Activated naive CD8-positive, alpha-beta T cell treated with anti-CD3 and anti-CD28 coated beads, Interleukin-2, amount 10 ng/mL, durations not matched to agents 7 days and 5 days (primary cell): ENCODE measurements around the gene BPIFB1. TPM values are rescaled to one million over a fixed set of nuclear protein-coding genes. Genes with fewer than 3 reads are reported as not detected.

Experiments
- ATAC-seq: fragments of 150-1000 bp; cut with Tn5 transposase; one replicate; pipeline ENCODE4 v1.10.0; 2021; ENCODE audit warnings: low read depth, moderate library complexity
- POLR2A ChIA-PET: fragments of 350-600 bp; sonication (Branson Sonifier 250); formaldehyde crosslinking; loops from one replicate; lab custom pipeline; 2021; ENCODE audit warnings: antibody characterized with exemption; lab: Charles Lee
- DNase-seq: peaks from one replicate; pipeline ENCODE4 v3.0.0; 2021
- H3K27ac Mint-ChIP-seq: one replicate; pipeline ENCODE4 v1.8.0; 2022; ENCODE audit warnings: mild to moderate bottlenecking, mixed read lengths
- H3K27me3 Mint-ChIP-seq: one replicate; pipeline ENCODE4 v1.8.0; 2022; ENCODE audit warnings: mild to moderate bottlenecking, moderate library complexity, mixed read lengths
- H3K36me3 Mint-ChIP-seq: one replicate; pipeline ENCODE4 v1.8.0; 2021; ENCODE audit warnings: mild to moderate bottlenecking, mixed read lengths
- H3K4me1 Mint-ChIP-seq: one replicate; pipeline ENCODE4 v1.8.0; 2021; ENCODE audit warnings: mixed read lengths
- H3K4me3 Mint-ChIP-seq: one replicate; pipeline ENCODE4 v1.8.0; 2022; ENCODE audit warnings: mild to moderate bottlenecking, moderate library complexity, mixed read lengths
- H3K9me3 Mint-ChIP-seq: one replicate; pipeline ENCODE4 v1.8.0; 2021; ENCODE audit warnings: mixed read lengths
- total RNA-seq, 2 experiments: library from RNA; stranded (reverse); gene quantifications; one replicate each; pipeline ENCODE4 v1.2.3, GENCODE V29; 2021

The BPIFB1 gene
- total RNA-seq, 2 experiments from 2014 or later = not detected

DNA sequence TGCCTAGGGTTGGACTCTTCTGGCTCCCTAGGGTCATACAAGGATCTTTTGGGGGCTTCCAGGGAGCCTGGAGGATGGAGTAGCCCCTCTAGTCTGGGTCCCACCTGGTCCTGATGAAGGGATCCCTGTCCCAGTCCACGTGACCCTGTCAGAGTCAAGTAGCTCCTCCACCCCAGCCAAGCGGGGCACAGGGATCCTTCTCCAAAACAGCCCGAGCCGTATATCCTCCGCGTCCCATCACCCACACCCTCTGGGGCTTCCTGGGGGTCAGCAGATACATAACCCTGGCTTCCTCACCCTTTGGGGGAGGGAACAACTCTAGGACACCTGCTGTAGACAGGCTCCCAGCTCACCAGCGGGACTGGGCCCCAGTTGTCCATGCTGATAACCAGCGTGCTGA is 28.0 kb downstream of the BPIFB1 start:
- ATAC-seq (no peak), DNase-seq (no peak)
- H3K27ac Mint-ChIP-seq = no peak overlapping the region
- no peak overlapping the region for H3K4me3 Mint-ChIP-seq
- POLR2A ChIA-PET = interaction anchor here (0.6 kb wide), 1 partner anchor 9 kb away, joined by 4 read pairs; no protein-coding TSS in a partner anchor
- H3K27me3 Mint-ChIP-seq = peaks cover 6% of the 10 kb centered on the region
- H3K36me3 Mint-ChIP-seq = no peaks in the 10 kb centered on the region
- H3K9me3 Mint-ChIP-seq = peaks cover 3% of the 10 kb centered on the region
- peaks cover 1% of the 10 kb centered on the region for H3K4me1 Mint-ChIP-seq

DNA sequence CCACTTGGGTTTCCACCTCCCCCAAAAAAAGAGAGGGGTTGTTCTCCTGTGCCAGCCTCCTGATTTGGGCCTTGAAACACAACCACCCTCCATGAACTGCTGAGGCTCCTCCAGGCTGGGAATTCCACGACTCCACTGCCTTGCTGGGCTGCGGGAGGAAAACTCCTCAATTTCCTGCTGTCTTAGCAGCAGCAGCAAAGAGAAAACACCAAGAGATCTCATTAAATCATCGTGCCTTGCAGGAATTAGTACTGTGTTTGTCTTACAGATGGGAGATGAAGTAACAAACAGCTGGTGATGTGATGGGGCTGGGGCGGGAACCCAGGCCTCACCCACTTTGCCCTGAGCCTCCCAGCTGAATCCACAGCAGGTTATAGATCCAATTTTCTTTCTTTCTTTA is 29.0 kb downstream of the BPIFB1 start:
- ATAC-seq = no peak
- H3K9me3 Mint-ChIP-seq = peaks cover 3% of the 10 kb centered on the region
- no peaks in the 10 kb centered on the region for H3K36me3 Mint-ChIP-seq
- DNase-seq = no peak
- H3K4me1 Mint-ChIP-seq = peaks cover 1% of the 10 kb centered on the region
- no peak overlapping the region for H3K4me3 Mint-ChIP-seq
- POLR2A ChIA-PET = no interaction called here
- peaks cover 6% of the 10 kb centered on the region for H3K27me3 Mint-ChIP-seq
- no peak overlapping the region for H3K27ac Mint-ChIP-seq

DNA sequence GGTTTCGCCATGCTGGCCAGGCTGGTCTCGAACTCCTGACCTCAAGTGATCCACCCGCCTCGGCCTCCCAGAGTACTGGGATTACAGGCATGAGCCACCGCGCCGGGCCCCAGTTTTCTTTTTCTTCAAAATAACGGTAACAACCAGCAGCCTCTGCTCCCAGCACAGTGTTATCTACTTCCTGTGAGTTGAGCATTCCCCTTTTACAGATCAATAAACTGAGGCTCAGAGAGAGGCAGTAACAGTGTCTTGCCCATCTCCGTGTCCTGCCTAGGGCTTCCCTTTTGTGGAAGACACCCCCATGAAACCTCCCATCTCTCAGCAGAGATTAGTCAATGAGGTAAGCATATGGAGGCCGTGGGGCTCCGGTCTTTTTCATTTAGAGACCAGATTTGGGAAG is 29.6 kb downstream of the BPIFB1 start:
- Mint-ChIP-seq H3K9me3 (peaks cover 3% of the 10 kb centered on the region), H3K4me3 (no peak overlapping the region), H3K4me1 (peaks cover 1% of the 10 kb centered on the region), H3K27ac (no peak overlapping the region), H3K36me3 (no peaks in the 10 kb centered on the region), H3K27me3 (peaks cover 10% of the 10 kb centered on the region)
- POLR2A ChIA-PET = no interaction called here
- DNase-seq (no peak), ATAC-seq (no peak)

DNA sequence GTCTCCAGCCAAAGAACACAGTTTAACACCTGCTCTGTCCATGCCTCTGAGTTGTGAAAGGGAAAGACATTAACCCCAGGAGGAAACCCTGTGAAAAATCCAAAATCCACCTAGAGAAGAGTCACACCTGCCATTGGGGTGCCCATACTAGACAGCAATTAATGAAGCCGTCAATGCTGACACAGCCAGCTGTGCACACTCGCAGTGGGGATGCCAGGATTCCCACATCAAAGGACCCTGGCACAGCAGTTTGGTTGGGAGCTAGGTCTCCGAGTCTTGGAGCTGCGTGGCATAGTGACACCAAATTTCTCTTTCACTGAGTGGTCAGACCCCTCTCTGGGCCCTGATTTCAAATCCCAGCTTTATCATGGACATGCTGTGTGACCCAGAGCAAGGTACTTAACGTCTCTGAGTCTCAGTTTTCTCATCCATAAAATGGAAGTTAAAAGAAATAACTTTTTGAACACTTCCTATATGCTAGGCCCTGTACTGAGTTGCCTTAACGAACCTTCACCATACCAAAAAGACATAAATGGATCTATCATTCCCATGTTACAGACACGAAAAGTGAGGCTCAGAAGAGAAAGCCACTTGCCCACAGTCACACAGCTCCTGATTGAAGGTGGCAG is 30.8 kb downstream of the BPIFB1 start:
- DNase-seq (no peak), ATAC-seq (no peak)
- Mint-ChIP-seq H3K9me3 (peaks cover under 1% of the 10 kb centered on the region), H3K27ac (no peak overlapping the region), H3K27me3 (peaks cover 10% of the 10 kb centered on the region), H3K36me3 (no peaks in the 10 kb centered on the region), H3K4me1 (no peaks in the 10 kb centered on the region), H3K4me3 (no peak overlapping the region)
- POLR2A ChIA-PET = no interaction called here

DNA sequence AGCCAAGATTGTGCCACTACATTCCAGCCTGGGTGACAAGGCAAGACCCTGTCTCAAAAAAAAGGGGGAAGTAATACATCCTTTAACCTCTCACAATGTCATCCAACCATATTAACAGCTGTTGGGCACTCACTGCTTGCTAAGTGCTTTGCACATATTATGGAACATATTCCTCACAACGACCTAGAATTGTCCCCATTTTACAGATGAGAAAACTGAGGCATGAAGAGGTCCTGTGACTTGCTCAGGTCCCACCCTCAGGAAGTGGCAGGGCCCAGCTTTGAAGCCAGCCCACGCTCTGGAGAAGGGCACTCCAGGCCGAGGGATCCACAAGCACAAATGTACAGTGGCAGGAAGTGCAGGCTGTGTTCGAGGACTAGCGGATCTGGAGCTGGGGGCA is 33.3 kb downstream of the BPIFB1 start:
- DNase-seq (no peak), ATAC-seq (no peak)
- peaks cover 12% of the 10 kb centered on the region for H3K27me3 Mint-ChIP-seq
- H3K27ac Mint-ChIP-seq = no peak overlapping the region
- H3K4me1 Mint-ChIP-seq = no peaks in the 10 kb centered on the region
- H3K4me3 Mint-ChIP-seq = no peak overlapping the region
- POLR2A ChIA-PET = no interaction called here
- no peaks in the 10 kb centered on the region for H3K36me3 Mint-ChIP-seq
- H3K9me3 Mint-ChIP-seq = no peaks in the 10 kb centered on the region

DNA sequence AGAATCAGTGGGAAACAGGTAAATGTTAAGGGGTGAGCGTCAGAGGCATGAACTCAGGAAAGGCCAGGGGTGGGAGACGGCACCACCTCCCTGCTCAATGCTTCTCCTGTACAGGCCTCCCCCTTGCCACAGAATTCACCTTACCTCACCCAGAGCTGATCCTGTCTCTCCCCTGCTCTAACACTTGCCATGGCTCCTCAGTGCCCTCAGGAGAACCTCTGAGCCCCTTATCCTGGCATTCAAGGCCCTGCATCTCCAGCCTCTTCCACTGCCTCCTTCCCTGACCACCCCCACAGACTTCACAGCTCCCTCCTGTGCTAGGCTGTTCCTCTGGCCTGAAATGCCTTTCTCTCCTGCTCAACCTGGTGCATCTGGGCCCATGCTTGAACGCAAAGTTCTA is 33.9 kb downstream of the BPIFB1 start:
- Mint-ChIP-seq H3K27ac (no peak overlapping the region), H3K27me3 (peaks cover 13% of the 10 kb centered on the region), H3K36me3 (no peaks in the 10 kb centered on the region), H3K9me3 (no peaks in the 10 kb centered on the region), H3K4me1 (no peaks in the 10 kb centered on the region), H3K4me3 (no peak overlapping the region)
- DNase-seq (no peak), ATAC-seq (no peak)
- POLR2A ChIA-PET = no interaction called here

DNA sequence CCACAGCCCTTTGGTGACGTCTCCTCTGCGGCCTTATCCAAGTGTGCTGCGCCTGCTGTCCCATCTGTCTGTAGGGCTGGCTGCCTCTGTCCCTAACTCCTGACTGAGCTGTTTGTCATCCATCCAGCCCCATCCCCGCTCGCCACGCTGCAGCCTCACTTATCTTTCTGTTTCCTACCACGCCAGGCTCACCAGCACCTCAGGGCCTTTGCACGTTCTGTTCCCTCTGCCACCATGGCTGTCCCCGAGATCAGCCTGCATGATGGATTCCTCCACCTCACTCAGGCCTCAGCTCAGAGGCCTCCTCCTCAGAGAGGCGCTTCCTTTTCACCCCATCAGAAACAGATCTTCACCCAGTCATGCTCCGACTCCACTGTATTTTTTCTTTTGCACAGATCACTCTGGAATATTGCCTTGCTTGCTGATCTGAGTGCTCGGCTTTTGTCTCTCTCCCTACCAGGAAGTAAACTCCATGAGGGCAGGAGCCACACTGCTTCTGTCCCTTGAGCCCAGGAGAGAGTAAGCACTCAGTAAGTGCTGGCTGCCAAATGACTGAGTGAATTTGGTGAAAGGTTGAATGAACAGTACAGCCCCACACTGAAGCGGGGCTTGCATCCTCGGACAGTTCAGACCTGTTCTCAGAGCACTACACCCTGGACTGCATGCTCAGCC is 34.5 kb downstream of the BPIFB1 start:
- Mint-ChIP-seq H3K27ac (no peak overlapping the region), H3K9me3 (no peaks in the 10 kb centered on the region), H3K27me3 (peaks cover 16% of the 10 kb centered on the region), H3K4me3 (no peak overlapping the region), H3K36me3 (no peaks in the 10 kb centered on the region), H3K4me1 (no peaks in the 10 kb centered on the region)
- POLR2A ChIA-PET = no interaction called here
- ATAC-seq (no peak), DNase-seq (no peak)

DNA sequence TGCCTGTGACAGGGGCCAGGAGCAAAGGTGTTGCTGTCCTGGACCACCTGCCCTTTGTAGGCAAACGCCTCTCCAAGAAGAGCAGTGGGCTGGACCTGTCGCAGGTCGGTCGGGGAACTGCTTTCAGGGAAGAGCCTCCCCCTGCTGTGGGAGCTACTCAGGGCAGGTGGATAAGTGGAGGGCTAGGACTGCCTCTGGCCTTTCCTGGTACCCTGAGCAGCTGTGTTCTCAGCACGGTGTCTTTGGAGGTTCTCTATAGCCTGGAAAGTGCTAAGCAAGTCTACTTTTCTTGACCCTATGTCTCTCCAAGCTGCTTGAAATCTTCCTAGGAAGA is 35.0 kb downstream of the BPIFB1 start:
- Mint-ChIP-seq H3K4me3 (no peak overlapping the region), H3K9me3 (no peaks in the 10 kb centered on the region), H3K27ac (no peak overlapping the region), H3K27me3 (peaks cover 16% of the 10 kb centered on the region), H3K36me3 (no peaks in the 10 kb centered on the region), H3K4me1 (no peaks in the 10 kb centered on the region)
- ATAC-seq (no peak), DNase-seq (no peak)
- POLR2A ChIA-PET = no interaction called here

DNA sequence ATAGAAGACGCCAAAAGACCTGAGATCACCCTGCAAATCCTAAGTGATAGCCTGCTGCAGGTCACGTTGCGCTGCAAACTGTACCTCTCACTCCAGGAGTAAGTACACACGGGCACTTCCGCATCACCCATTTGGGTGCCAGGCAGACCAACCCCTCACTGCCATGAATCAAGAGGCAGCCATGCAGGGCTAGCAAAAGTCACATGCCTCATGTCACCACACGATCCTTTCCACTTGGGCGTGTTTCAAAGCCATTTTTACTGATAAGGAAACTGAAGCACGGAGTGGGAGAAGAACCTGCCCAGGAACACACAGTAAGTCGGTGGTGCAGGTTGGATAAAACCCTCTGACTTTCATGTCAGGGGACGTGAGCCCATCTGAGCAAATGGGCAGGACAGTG is 37.0 kb downstream of the BPIFB1 start:
- H3K9me3 Mint-ChIP-seq = no peaks in the 10 kb centered on the region
- H3K36me3 Mint-ChIP-seq = no peaks in the 10 kb centered on the region
- no peak for DNase-seq
- H3K4me1 Mint-ChIP-seq = no peaks in the 10 kb centered on the region
- peaks cover 10% of the 10 kb centered on the region for H3K27me3 Mint-ChIP-seq
- POLR2A ChIA-PET = interaction anchor here (0.7 kb wide), 1 partner anchor 9 kb away, joined by 4 read pairs; no protein-coding TSS in a partner anchor
- no peak overlapping the region for H3K4me3 Mint-ChIP-seq
- no peak overlapping the region for H3K27ac Mint-ChIP-seq
- ATAC-seq = no peak

DNA sequence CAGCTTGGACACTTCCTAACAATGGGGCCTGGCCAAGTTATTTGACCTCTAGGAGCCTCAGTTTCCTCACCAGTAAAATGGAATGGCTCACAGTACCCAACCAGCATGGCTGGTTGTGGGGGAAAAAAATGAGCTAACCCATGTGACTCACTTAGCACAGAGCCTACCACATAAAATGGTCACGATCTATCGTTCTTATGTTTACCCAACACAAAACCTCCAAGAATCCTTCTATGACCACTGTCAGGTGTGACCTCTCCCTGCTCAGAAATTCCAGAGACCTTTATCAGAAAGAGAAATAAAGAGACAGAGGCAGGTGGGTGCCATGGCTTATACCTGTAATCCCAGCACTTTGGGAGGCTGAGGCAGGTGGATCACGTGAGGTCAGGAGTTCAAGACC is 39.4 kb downstream of the BPIFB1 start:
- H3K36me3 Mint-ChIP-seq = no peaks in the 10 kb centered on the region

DNA sequence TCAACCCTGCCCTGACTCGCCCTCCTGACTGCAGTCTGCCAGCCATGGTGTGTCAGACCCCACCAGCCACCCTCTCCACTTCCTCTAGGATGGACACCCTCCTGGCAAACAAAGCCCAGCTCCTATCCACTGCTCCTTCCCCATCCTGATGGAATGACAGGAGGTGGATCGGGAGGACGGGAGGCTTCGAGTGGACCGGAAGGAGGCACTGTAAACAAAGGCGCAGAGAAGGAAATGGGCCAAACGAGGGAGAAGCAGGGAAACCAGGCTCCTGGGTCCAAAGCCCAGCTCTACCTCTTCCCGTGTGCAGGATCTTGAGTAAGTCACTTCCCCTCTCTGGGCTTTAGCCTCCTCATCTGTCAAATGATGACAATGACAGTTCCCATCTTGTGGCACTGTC is 40.2 kb downstream of the BPIFB1 start:
- Mint-ChIP-seq H3K4me1 (no peaks in the 10 kb centered on the region), H3K4me3 (no peak overlapping the region), H3K27ac (no peak overlapping the region), H3K9me3 (no peaks in the 10 kb centered on the region), H3K36me3 (no peaks in the 10 kb centered on the region), H3K27me3 (peaks cover 7% of the 10 kb centered on the region)
- ATAC-seq = no peak
- DNase-seq = no peak
- POLR2A ChIA-PET = no interaction called here

More for the DNA sequence above, 39.4 kb downstream of the BPIFB1 start:
- DNase-seq (no peak), ATAC-seq (no peak)
- POLR2A ChIA-PET = no interaction called here
- Mint-ChIP-seq H3K4me3 (no peak overlapping the region), H3K9me3 (no peaks in the 10 kb centered on the region), H3K27me3 (peaks cover 9% of the 10 kb centered on the region), H3K4me1 (no peaks in the 10 kb centered on the region), H3K27ac (no peak overlapping the region)

DNA sequence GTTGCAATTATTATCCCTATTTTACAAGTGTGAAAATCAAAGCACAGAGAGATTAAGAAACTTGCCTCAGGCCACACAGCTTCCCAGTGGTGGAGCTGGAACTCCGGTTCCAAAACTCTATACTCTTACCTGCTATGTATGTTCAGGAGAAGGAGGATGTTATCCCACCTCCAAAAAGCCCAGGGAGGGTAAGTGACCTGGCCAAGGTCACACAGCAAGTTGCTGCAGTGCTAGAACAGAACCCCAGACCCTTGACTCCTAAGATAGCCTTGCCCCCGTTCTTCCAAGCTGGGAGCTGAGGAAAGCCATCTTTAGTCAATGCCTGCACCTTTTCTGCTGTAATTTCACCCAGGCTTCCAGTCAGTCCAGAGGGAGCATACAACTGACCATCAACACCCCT is 42.3 kb downstream of the BPIFB1 start:
- POLR2A ChIA-PET = no interaction called here
- Mint-ChIP-seq H3K27me3 (peaks cover 7% of the 10 kb centered on the region), H3K36me3 (no peaks in the 10 kb centered on the region), H3K4me1 (no peaks in the 10 kb centered on the region), H3K4me3 (no peak overlapping the region), H3K9me3 (no peaks in the 10 kb centered on the region), H3K27ac (no peak overlapping the region)
- ATAC-seq = no peak
- DNase-seq = no peak

DNA sequence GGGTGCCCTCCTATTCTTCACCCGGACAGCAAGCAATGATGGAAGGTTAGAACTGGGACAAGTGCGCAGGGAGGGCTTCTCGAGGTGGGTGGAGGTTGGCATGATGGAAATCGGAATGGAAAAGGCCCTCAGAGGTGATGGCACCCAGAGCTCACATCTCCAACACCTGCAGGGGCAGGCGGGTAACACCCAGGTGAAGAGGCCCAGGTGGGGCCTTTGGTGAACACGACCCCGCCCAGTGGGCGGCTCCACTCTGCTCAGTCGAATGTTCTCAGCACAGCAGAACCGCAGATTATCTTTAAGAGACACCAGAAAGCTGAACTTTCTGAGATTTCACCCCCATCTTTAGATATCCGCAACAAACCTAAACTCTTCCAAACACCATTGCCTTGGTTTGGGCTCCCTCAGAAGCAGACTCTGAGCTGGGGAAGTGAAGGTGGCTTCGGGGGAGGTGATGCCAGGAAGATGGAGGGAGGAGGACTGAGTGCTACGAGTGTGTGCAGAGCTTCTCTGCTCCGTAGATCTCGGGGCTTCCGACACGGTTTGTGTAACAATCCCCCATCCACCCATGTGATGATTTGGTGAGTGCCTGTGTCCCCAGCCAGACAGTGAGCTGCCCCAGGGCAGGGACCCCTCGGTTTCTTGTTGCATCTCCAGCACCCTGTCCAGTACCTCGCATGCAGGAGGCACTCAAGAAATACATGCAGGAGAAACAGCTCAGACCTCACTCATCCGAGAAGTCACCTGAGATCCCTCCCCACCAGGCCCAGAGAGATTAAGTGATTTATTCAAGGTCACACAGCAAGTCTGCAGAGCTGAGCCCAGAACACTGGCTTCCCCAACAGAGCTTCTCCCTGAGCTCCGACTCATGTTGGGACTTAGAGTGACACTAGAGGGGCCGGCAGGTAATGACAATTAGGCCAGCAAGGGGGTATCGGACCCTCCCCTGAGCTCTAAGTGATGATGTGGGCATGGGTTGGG is 45.4 kb downstream of the BPIFB1 start:
- Mint-ChIP-seq H3K27me3 (peaks cover 2% of the 10 kb centered on the region), H3K27ac (no peak overlapping the region), H3K36me3 (no peaks in the 10 kb centered on the region), H3K4me3 (no peak overlapping the region), H3K9me3 (no peaks in the 10 kb centered on the region), H3K4me1 (no peaks in the 10 kb centered on the region)
- ATAC-seq (no peak), DNase-seq (no peak)
- POLR2A ChIA-PET = no interaction called here
